Measurements from ENCODE around the gene LMOD1. TPM values are rescaled to one million over a fixed set of nuclear protein-coding genes. Genes with fewer than 3 reads are reported as not detected.
A peak's percentile ranks its signal among the peaks of the same experiment; 100 is the strongest.

LMOD1 gene
- polyA plus RNA-seq, 1 of the 3 experiments (the other 2 are of a cell fraction), result 2.7 TPM

DNA sequence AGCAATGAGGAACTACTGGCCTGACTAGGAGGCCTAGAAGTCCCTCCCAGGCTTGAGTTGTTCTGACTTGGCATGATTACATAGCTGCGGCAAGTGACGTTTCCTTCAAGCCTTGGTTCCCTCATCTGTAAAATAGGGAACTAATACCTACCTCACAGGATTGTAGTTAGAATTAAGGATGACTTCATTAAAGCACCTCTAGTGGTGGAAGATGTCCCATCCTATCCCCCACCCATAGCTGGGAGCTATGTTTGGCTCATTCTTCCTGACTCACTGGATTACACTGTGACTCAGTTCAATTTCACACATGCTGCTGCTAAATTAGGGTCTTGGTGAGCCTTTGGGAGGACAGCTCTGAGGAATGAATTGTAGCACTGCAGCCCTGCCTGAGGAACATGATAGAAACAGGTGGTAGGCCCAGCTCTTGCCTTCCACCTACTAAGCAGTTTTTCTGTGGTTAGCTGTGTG lies 63.6 kb downstream of the LMOD1 start:
- DNase-seq, result no peak
- H2AFZ ChIP-seq (ENCODE audit: low read depth), result no peak overlapping the region
- ChIA-PET CTCF (interaction anchor here (0.8 to 16.1 kb wide), 3 partner anchors 9 to 117 kb away, joined by 3 to 222 read pairs (median 3); partner anchors contain the start of gene SHISA4), POLR2A (interaction anchor here (1.1 kb wide), 1 partner anchor 15 kb away, joined by 3 read pairs; no protein-coding TSS in a partner anchor)
- 82% methylated on average over 2 of the region's 2 CpGs for WGBS (ENCODE audit: low lambda C conversion rate)
- no peak overlapping the region for H3K4me3 ChIP-seq (ENCODE audit: low read depth in 2 of 2, low read length in 1 of 2)
- H3K27ac ChIP-seq (ENCODE audit: low read depth in 2 of 2, low read length in 1 of 2), result peak overlapping the region in 1 of 2 experiments; percentile 59; a peak in 2 of 4 replicates
- H3K9me3 ChIP-seq, result no peaks in the 10 kb centered on the region
- H3K9ac ChIP-seq, result no peak overlapping the region
- peaks cover 27% of the 10 kb centered on the region for H3F3A ChIP-seq (replicated peaks; ENCODE audit: insufficient read depth)
- H3K36me3 ChIP-seq (replicated peaks in 1 of 2; ENCODE audit: control insufficient read depth in 1 of 2, insufficient read depth in 2 of 2, low read length in 1 of 2), result peaks cover 2 to 5% of the 10 kb centered on the region in 2 experiments
- no peaks in the 10 kb centered on the region for H3K27me3 ChIP-seq (ENCODE audit: insufficient read depth)
- TF ChIP-seq, protein P1, sequence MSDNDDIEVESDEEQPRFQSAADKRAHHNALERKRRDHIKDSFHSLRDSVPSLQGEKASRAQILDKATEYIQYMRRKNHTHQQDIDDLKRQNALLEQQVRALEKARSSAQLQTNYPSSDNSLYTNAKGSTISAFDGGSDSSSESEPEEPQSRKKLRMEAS (IDR thresholded peaks at IDR 0.05; ENCODE audit: low read depth), result no peak
- TF ChIP-seq FOSL2 (IDR thresholded peaks at IDR 0.05; ENCODE audit: borderline replicate concordance, low read depth) (peak; percentile 69; the same call in 1 of the 2 replicates), NFIC (IDR thresholded peaks at IDR 0.05; ENCODE audit: borderline replicate concordance) (no peak), TCF12 (IDR thresholded peaks at IDR 0.05) (0 out of 2 replicates have a peak, but pooled peaks have one; percentile 14), SIN3A (IDR thresholded peaks at IDR 0.05; ENCODE audit: borderline replicate concordance, low read depth, low read length) (no peak), FOXJ3 (CRISPR knock-in tag; IDR thresholded peaks at IDR 0.05) (no peak), JUND (IDR thresholded peaks at IDR 0.05) (peak; percentile 41; the same call in 1 of the 2 replicates), MEF2A (IDR thresholded peaks at IDR 0.05; ENCODE audit: borderline replicate concordance, low read depth) (peak; percentile 76; the same call in 1 of the 2 replicates), RFX5 (IDR thresholded peaks at IDR 0.05; ENCODE audit: low read length) (no peak), TAF1 (IDR thresholded peaks at IDR 0.05; ENCODE audit: borderline replicate concordance, low read depth, low read length) (no peak), GATA2 (CRISPR knock-in tag; IDR thresholded peaks at IDR 0.05) (no peak), FOXM1 (IDR thresholded peaks at IDR 0.05; ENCODE audit: low read depth) (no peak)
- TF ChIP-seq, protein P2, sequence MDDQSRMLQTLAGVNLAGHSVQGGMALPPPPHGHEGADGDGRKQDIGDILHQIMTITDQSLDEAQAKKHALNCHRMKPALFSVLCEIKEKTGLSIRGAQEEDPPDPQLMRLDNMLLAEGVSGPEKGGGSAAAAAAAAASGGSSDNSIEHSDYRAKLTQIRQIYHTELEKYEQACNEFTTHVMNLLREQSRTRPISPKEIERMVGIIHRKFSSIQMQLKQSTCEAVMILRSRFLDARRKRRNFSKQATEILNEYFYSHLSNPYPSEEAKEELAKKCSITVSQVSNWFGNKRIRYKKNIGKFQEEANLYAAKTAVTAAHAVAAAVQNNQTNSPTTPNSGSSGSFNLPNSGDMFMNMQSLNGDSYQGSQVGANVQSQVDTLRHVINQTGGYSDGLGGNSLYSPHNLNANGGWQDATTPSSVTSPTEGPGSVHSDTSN (IDR thresholded peaks at IDR 0.05), result no peak
- TF ChIP-seq, protein P3, sequence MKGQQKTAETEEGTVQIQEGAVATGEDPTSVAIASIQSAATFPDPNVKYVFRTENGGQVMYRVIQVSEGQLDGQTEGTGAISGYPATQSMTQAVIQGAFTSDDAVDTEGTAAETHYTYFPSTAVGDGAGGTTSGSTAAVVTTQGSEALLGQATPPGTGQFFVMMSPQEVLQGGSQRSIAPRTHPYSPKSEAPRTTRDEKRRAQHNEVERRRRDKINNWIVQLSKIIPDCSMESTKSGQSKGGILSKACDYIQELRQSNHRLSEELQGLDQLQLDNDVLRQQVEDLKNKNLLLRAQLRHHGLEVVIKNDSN (IDR thresholded peaks at IDR 0.05; ENCODE audit: borderline replicate concordance, low read depth), result no peak
- TF ChIP-seq, protein P4, sequence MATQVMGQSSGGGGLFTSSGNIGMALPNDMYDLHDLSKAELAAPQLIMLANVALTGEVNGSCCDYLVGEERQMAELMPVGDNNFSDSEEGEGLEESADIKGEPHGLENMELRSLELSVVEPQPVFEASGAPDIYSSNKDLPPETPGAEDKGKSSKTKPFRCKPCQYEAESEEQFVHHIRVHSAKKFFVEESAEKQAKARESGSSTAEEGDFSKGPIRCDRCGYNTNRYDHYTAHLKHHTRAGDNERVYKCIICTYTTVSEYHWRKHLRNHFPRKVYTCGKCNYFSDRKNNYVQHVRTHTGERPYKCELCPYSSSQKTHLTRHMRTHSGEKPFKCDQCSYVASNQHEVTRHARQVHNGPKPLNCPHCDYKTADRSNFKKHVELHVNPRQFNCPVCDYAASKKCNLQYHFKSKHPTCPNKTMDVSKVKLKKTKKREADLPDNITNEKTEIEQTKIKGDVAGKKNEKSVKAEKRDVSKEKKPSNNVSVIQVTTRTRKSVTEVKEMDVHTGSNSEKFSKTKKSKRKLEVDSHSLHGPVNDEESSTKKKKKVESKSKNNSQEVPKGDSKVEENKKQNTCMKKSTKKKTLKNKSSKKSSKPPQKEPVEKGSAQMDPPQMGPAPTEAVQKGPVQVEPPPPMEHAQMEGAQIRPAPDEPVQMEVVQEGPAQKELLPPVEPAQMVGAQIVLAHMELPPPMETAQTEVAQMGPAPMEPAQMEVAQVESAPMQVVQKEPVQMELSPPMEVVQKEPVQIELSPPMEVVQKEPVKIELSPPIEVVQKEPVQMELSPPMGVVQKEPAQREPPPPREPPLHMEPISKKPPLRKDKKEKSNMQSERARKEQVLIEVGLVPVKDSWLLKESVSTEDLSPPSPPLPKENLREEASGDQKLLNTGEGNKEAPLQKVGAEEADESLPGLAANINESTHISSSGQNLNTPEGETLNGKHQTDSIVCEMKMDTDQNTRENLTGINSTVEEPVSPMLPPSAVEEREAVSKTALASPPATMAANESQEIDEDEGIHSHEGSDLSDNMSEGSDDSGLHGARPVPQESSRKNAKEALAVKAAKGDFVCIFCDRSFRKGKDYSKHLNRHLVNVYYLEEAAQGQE (IDR thresholded peaks at IDR 0.05; ENCODE audit: low read depth, low read length), result no peak
- TF ChIP-seq, protein P5, sequence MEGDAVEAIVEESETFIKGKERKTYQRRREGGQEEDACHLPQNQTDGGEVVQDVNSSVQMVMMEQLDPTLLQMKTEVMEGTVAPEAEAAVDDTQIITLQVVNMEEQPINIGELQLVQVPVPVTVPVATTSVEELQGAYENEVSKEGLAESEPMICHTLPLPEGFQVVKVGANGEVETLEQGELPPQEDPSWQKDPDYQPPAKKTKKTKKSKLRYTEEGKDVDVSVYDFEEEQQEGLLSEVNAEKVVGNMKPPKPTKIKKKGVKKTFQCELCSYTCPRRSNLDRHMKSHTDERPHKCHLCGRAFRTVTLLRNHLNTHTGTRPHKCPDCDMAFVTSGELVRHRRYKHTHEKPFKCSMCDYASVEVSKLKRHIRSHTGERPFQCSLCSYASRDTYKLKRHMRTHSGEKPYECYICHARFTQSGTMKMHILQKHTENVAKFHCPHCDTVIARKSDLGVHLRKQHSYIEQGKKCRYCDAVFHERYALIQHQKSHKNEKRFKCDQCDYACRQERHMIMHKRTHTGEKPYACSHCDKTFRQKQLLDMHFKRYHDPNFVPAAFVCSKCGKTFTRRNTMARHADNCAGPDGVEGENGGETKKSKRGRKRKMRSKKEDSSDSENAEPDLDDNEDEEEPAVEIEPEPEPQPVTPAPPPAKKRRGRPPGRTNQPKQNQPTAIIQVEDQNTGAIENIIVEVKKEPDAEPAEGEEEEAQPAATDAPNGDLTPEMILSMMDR (IDR thresholded peaks at IDR 0.05), result peak; percentile 42
- no peaks in the 10 kb centered on the region for H3K9me2 ChIP-seq
- no peaks in the 10 kb centered on the region for H3K79me2 ChIP-seq (ENCODE audit: insufficient read depth)
- peaks cover 17 to 41% of the 10 kb centered on the region in 2 experiments; a peak in 3 of 4 replicates for H3K4me1 ChIP-seq (ENCODE audit: control insufficient read depth in 1 of 2, insufficient read depth in 2 of 2, low read depth in 1 of 2, low read length in 1 of 2)
- peak overlapping the region; percentile 58; the same call in 1 of the 2 replicates for H3K4me2 ChIP-seq
- H4K20me1 ChIP-seq (ENCODE audit: insufficient read depth), result peaks cover 4% of the 10 kb centered on the region; the same call in 1 of the 2 replicates
